SU-DHL-6 (cell line): ENCODE measurements around the gene SRGAP1.

Experiments
- CTCF ChIP-seq: fragments of 200-600 bp; sonication (generic); IDR thresholded peaks from one replicate; pipeline ENCODE4 v1.5.1; 2017; ENCODE audit warnings: antibody characterized with exemption, mild to moderate bottlenecking, low read length, moderate library complexity; ENCODE audit not compliant: insufficient read depth, poor library complexity, severe bottlenecking
- EZH2phosphoT487 ChIP-seq: fragments of 200-600 bp; sonication (generic), shearing (Covaris generic); conservative IDR thresholded peaks from 2 replicates; pipeline ENCODE4 v1.6.1; 2018; ENCODE audit warnings: mild to moderate bottlenecking, antibody characterized with exemption, low read length, moderate library complexity, mixed read lengths

- no peak for TF ChIP-seq CTCF
- TF ChIP-seq EZH2phosphoT487: no peak
Measured at GRCh38 chr12:63846238-63846967, 1.9 kb downstream of the SRGAP1 start.
